HG02870 (cell line): ENCODE results near the gene RNASET2.

Source experiments
- ATAC-seq: cut with Tn5 transposase; IDR thresholded peaks from one replicate; pipeline ENCODE4 v1.9.1; 2021; ENCODE audit warnings: mild to moderate bottlenecking, moderate library complexity; ENCODE audit not compliant: unreplicated experiment

Gene RNASET2

GRCh38 chr6:166956444-166957086 is at the start of gene RNASET2:
RNASET2 (minus strand) TSS chr6:166956550; CDS start chr6:166956182, 368 bp downstream.
- ATAC-seq, result peak; percentile 60

- no peak for ATAC-seq
These were observed 49.2 kb upstream of the RNASET2 start for GRCh38 chr6:167005350-167006159.

GRCh38 chr6:167000759-167001158 is 44.4 kb upstream of the RNASET2 start:
- ATAC-seq, result no peak

GRCh38 chr6:166999884-167000253 is 43.5 kb upstream of the RNASET2 start:
- no peak for ATAC-seq

- peak; percentile 80 for ATAC-seq
These were observed 43.0 kb upstream of the RNASET2 start, which contains the start of gene CEP43 for GRCh38 chr6:166999145-166999883. CEP43 (plus strand) TSS chr6:166999397; CDS start chr6:166999413, 16 bp downstream.

- ATAC-seq, result peak; percentile 11
These were observed 42.1 kb upstream of the RNASET2 start for GRCh38 chr6:166998256-166999144.

GRCh38 chr6:166997768-166998255 is 41.5 kb upstream of the RNASET2 start:
- peak; percentile 30 for ATAC-seq

- ATAC-seq, result no peak
These were observed 41.0 kb upstream of the RNASET2 start for GRCh38 chr6:166997348-166997747.

- no peak for ATAC-seq
These were observed 40.1 kb upstream of the RNASET2 start for GRCh38 chr6:166996406-166996805.

GRCh38 chr6:166989427-166990032 is 33.2 kb upstream of the RNASET2 start:
- peak; percentile 73 for ATAC-seq

GRCh38 chr6:166988674-166989201 is 32.4 kb upstream of the RNASET2 start:
- ATAC-seq, result no peak

GRCh38 chr6:166987930-166988329 is 31.6 kb upstream of the RNASET2 start:
- ATAC-seq, result no peak

- no peak for ATAC-seq
These were observed 31.1 kb upstream of the RNASET2 start for GRCh38 chr6:166987448-166987847.

GRCh38 chr6:166980738-166981137 is 24.4 kb upstream of the RNASET2 start:
- no peak for ATAC-seq

GRCh38 chr6:166977621-166978525 is 21.5 kb upstream of the RNASET2 start:
- no peak for ATAC-seq

- no peak for ATAC-seq
These were observed 20.3 kb upstream of the RNASET2 start for GRCh38 chr6:166976636-166977035.

GRCh38 chr6:166972101-166972500 is 15.8 kb upstream of the RNASET2 start:
- ATAC-seq, result no peak

GRCh38 chr6:166971271-166971670 is 14.9 kb upstream of the RNASET2 start:
- no peak for ATAC-seq

- ATAC-seq, result no peak
These were observed 14.4 kb upstream of the RNASET2 start for GRCh38 chr6:166970776-166971175.
